SK-N-SH treated with all-trans-retinoic acid at 6 μM for 48 hours (cell line): ENCODE results near the gene SPEN.

ENCODE experiments used
- ARNTL ChIP-seq: fragments of 450-650 bp; formaldehyde crosslinking; IDR thresholded peaks from 2 replicates; pipeline ENCODE4 v1.5.0; 2020; ENCODE audit warnings: low read depth, mild to moderate bottlenecking, moderate library complexity, borderline replicate concordance
- BACH2 ChIP-seq: fragments of 250-450 bp; sonication (Bioruptor Pico); IDR thresholded peaks from 2 replicates; pipeline ENCODE4 v1.9.0; 2021; ENCODE audit warnings: mild to moderate bottlenecking, borderline replicate concordance
- PATZ1 ChIP-seq: fragments of 250-450 bp; sonication (Bioruptor Pico); IDR thresholded peaks from 2 replicates; pipeline ENCODE4 v1.8.0; 2020; ENCODE audit warnings: mild to moderate bottlenecking, moderate library complexity, borderline replicate concordance
- RARB ChIP-seq: fragments of 250-450 bp; sonication (Bioruptor Pico); IDR thresholded peaks from 2 replicates; pipeline ENCODE4 v1.8.0; 2021; ENCODE audit warnings: mild to moderate bottlenecking, moderate library complexity
- TOX ChIP-seq: fragments of 250-450 bp; sonication (Bioruptor Pico); IDR thresholded peaks from 2 replicates; pipeline ENCODE4 v1.8.0; 2021; ENCODE audit warnings: mild to moderate bottlenecking, moderate library complexity, borderline replicate concordance

GRCh38 chr1:15936025-15936424 lies 88.5 kb downstream of the SPEN start:
- TF ChIP-seq TOX (CRISPR knock-in tag) (no peak), BACH2 (no peak), ARNTL (no peak), PATZ1 (no peak), RARB (CRISPR knock-in tag) (no peak)
